GM12891 (cell line): ENCODE measurements around the gene SIPA1L3.

Experiments
- POLR2A ChIP-seq: IDR thresholded peaks from 2 replicates; pipeline ENCODE4 v1.6.1; 2011; ENCODE audit warnings: low read depth, low read length, control low read depth
- POLR2AphosphoS5 ChIP-seq: IDR thresholded peaks from 2 replicates; pipeline ENCODE4 v1.6.1; 2011; ENCODE audit warnings: low read depth, low read length, control low read depth

DNA sequence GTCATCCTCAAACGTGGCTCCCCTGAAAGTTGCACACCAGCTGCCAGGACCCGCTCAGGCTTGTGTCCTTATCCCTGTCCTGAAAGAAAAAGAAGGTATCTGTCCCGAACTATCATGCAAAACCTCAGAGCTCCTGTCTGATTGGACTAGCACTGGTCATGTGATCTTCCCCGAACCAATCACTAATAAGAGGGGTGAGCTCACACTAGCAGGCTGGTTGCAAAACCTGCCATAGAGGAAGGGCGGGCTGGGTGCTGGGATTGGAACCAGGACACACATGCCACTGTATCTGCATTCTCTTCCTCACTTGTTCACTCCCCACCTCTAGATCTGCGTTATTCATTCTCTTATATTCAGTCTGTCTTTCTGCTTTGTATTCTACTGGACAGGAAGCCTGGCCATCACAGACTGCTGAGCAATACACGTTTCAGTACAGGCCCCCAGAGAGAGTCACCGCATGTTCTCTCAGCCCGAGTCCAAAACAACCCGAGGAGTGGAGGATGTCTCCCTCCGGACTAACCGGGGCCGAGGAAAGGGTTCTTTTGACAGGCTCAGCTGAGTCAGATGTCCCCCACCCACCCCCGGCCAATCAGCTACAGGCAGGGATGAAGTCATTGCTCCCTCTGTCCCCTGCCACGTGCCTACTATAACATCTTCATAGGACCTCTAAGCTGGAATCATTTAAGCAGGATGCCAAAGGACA is 97.7 kb downstream of the SIPA1L3 start:
- peak; percentile 71; the same call in 1 of the 2 replicates for TF ChIP-seq POLR2A
- peak; percentile 57 for TF ChIP-seq POLR2AphosphoS5
